22Rv1 (cell line): ENCODE data around the gene CCS.

Experiments
- CTCF ChIP-seq: fragments of 450-650 bp; IDR thresholded peaks from 2 replicates; pipeline ENCODE4 v1.5.1; 2017; ENCODE audit warnings: mild to moderate bottlenecking
- ZFX ChIP-seq: fragments of 450-650 bp; IDR thresholded peaks from 2 replicates; pipeline ENCODE4 v1.6.1; 2017; ENCODE audit warnings: antibody characterized with exemption, borderline replicate concordance

- TF ChIP-seq CTCF, result no peak
- TF ChIP-seq ZFX, result no peak
These were observed 21.1 kb downstream of the CCS start for GRCh38 chr11:66614073-66614472.
